Testis (tissue), 3 donors: ENCODE measurements around the gene CDH13. TPM values are rescaled to one million over a fixed set of nuclear protein-coding genes. Genes with fewer than 3 reads are reported as not detected.

Source experiments
- DNase-seq: peaks from one replicate; pipeline ENCODE4 v3.0.0-alpha.2; 2019
- H3K27ac ChIP-seq, 2 donors: fragments of 200-600 bp; sonication (generic); one replicate each; pipeline ENCODE4 v1.5.1; 2019
- H3K27me3 ChIP-seq: fragments of 200-600 bp; sonication (generic); one replicate; pipeline ENCODE4 v1.5.1; 2019
- H3K36me3 ChIP-seq: fragments of 200-600 bp; sonication (generic); one replicate; pipeline ENCODE4 v1.5.1; 2017; ENCODE audit warnings: low read depth; ENCODE audit errors: missing control alignments
- H3K4me1 ChIP-seq: fragments of 200-600 bp; sonication (generic); one replicate; pipeline ENCODE4 v1.5.1; 2019
- H3K4me3 ChIP-seq, 2 donors: fragments of 200-600 bp; sonication (generic); one replicate each; pipeline ENCODE4 v1.5.1; 2017 to 2019
- H3K9me3 ChIP-seq: fragments of 200-600 bp; sonication (generic); one replicate; pipeline ENCODE4 v1.5.1; 2017
- POLR2A ChIP-seq: fragments of 450-650 bp; IDR thresholded peaks from one replicate; pipeline ENCODE4 v1.6.1; 2017; ENCODE audit warnings: antibody characterized with exemption, mild to moderate bottlenecking, moderate library complexity
- WGBS, 2 donors: methylation state at CpG; one replicate each; pipeline ENCODE4 v1.1.5; 2018; 5-methylcytosine and 5-hydroxymethylcytosine counted together
- intact Hi-C: fragments of 100-400 bp; cut with DNase I; formaldehyde crosslinking; loops from one replicate; pipeline ENCODE4 v1.15.1; 2023; ENCODE audit warnings: low total_unique reads
- polyA plus RNA-seq: library from polyadenylated mRNA; stranded (reverse); fragments of 350-450 nt; fragmentation: Illumina TruSeq; extraction: RNeasy Lipid Tissue Mini Kit (QIAGEN cat#74804); gene quantifications from one replicate; pipeline ENCODE4 v1.2.3, GENCODE V29; 2014; ENCODE audit warnings: low read depth, low replicate concordance; ENCODE audit not compliant: insufficient read depth
- total RNA-seq, 2 donors: library from RNA; depleted of rRNA; stranded (reverse); fragments of >200 nt; gene quantifications; one replicate each; pipeline ENCODE4 v1.2.3, GENCODE V29; 2016
- TF ChIP-seq, protein P1 (sequence below), 3 experiments: fragments of 450-650 bp in 2 of 3; fragments of 200-600 bp in 1 of 3; sonication (generic) in 1 of 3; IDR thresholded peaks; one replicate each; pipeline ENCODE4 v1.5.1; 2016 to 2019; ENCODE audit warnings: antibody characterized with exemption in 3 of 3, mild to moderate bottlenecking in 2 of 3, moderate library complexity in 1 of 3

Gene CDH13
- total and polyA plus RNA-seq, 3 donors from 2014 or later = 1.2 to 11.1 (median 2.0) TPM

GRCh38 chr16:83482545-83483162 lies 855.9 kb downstream of the CDH13 start:
- no peak overlapping the region for H3K27ac ChIP-seq
- no peak overlapping the region for H3K4me3 ChIP-seq
- no peaks in the 10 kb centered on the region for H3K4me1 ChIP-seq
- no peaks in the 10 kb centered on the region for H3K27me3 ChIP-seq
- no peaks in the 10 kb centered on the region for H3K36me3 ChIP-seq
- 67 to 70% methylated on average over 9 of the region's 9 CpGs for WGBS, 2 donors
- intact Hi-C loops = no loop called here
- TF ChIP-seq, protein P1, sequence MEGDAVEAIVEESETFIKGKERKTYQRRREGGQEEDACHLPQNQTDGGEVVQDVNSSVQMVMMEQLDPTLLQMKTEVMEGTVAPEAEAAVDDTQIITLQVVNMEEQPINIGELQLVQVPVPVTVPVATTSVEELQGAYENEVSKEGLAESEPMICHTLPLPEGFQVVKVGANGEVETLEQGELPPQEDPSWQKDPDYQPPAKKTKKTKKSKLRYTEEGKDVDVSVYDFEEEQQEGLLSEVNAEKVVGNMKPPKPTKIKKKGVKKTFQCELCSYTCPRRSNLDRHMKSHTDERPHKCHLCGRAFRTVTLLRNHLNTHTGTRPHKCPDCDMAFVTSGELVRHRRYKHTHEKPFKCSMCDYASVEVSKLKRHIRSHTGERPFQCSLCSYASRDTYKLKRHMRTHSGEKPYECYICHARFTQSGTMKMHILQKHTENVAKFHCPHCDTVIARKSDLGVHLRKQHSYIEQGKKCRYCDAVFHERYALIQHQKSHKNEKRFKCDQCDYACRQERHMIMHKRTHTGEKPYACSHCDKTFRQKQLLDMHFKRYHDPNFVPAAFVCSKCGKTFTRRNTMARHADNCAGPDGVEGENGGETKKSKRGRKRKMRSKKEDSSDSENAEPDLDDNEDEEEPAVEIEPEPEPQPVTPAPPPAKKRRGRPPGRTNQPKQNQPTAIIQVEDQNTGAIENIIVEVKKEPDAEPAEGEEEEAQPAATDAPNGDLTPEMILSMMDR (IDR thresholded peaks at IDR 0.05) = no peak
- no peak for TF ChIP-seq POLR2A
- DNase-seq = no peak
- no peaks in the 10 kb centered on the region for H3K9me3 ChIP-seq

GRCh38 chr16:83490073-83490472 lies 863.3 kb downstream of the CDH13 start:
- Histone ChIP-seq H3K27ac (no peak overlapping the region), H3K4me1 (no peaks in the 10 kb centered on the region), H3K4me3 (no peak overlapping the region), H3K36me3 (no peaks in the 10 kb centered on the region), H3K27me3 (no peaks in the 10 kb centered on the region), H3K9me3 (no peaks in the 10 kb centered on the region)
- DNase-seq = no peak
- intact Hi-C loops = no loop called here
- 68 to 71% methylated on average over 2 of the region's 2 CpGs for WGBS, 2 donors
- TF ChIP-seq, protein P1 (IDR thresholded peaks at IDR 0.05) = no peak
- no peak for TF ChIP-seq POLR2A

- intact Hi-C loops = no loop called here
- DNase-seq = no peak
- 83 to 93% methylated on average over 1 of the region's 1 CpG for WGBS, 2 donors
- Histone ChIP-seq H3K36me3 (no peaks in the 10 kb centered on the region), H3K27ac (no peak overlapping the region), H3K4me3 (no peak overlapping the region), H3K27me3 (no peaks in the 10 kb centered on the region), H3K9me3 (no peaks in the 10 kb centered on the region), H3K4me1 (no peaks in the 10 kb centered on the region)
- TF ChIP-seq, protein P1 (IDR thresholded peaks at IDR 0.05) = no peak
- no peak for TF ChIP-seq POLR2A
Observed at GRCh38 chr16:83494459-83494858, 867.7 kb downstream of the CDH13 start.

GRCh38 chr16:83501481-83501880 lies 874.7 kb downstream of the CDH13 start:
- Histone ChIP-seq H3K4me1 (no peaks in the 10 kb centered on the region), H3K27me3 (no peaks in the 10 kb centered on the region), H3K36me3 (no peaks in the 10 kb centered on the region), H3K9me3 (no peaks in the 10 kb centered on the region), H3K4me3 (no peak overlapping the region), H3K27ac (no peak overlapping the region)
- 85 to 87% methylated on average over 4 of the region's 4 CpGs for WGBS, 2 donors
- DNase-seq = no peak
- TF ChIP-seq, protein P1 (IDR thresholded peaks at IDR 0.05) = no peak
- intact Hi-C loops = no loop called here

- no peak overlapping the region for H3K4me3 ChIP-seq
- WGBS, 2 donors = 90 to 92% methylated on average over 6 of the region's 6 CpGs
- no peaks in the 10 kb centered on the region for H3K36me3 ChIP-seq
Observed at GRCh38 chr16:83508295-83508694, 881.5 kb downstream of the CDH13 start.

More at GRCh38 chr16:83508295-83508694, 881.5 kb downstream of the CDH13 start:
- no peaks in the 10 kb centered on the region for H3K9me3 ChIP-seq
- no peak for TF ChIP-seq POLR2A
- TF ChIP-seq, protein P1 (IDR thresholded peaks at IDR 0.05) = no peak
- no peaks in the 10 kb centered on the region for H3K27me3 ChIP-seq
- H3K27ac ChIP-seq = no peak overlapping the region
- intact Hi-C loops = no loop called here
- H3K4me1 ChIP-seq = no peaks in the 10 kb centered on the region
- no peak for DNase-seq
